CD14-positive monocyte (primary cell): ENCODE results near the gene HERC4. TPM values are rescaled to one million over a fixed set of nuclear protein-coding genes. Genes with fewer than 3 reads are reported as not detected.
"Not testable (repeated sequence)": the region's sequence is repeated elsewhere in the genome, so short reads cannot be mapped to it uniquely, and the experiment has no call there.

Experiments used
- DNase-seq, 3 donors: peaks; one replicate each; pipeline ENCODE4 v3.0.0-alpha.2; 2011 to 2022
- H2AFZ ChIP-seq: 2 replicates; pipeline ENCODE4 v1.6.0; 2012; ENCODE audit warnings: mild to moderate bottlenecking, low read depth, low read length, inconsistent platforms; ENCODE audit not compliant: insufficient read depth, poor library complexity, severe bottlenecking
- H3K27ac ChIP-seq, 2 donors: 1 replicate in 1 of 2; 2 replicates in 1 of 2; pipeline ENCODE4 v1.5.1; 2012 to 2013; ENCODE audit warnings: low read length in 2 of 2, control low read depth in 1 of 2, inconsistent platforms in 1 of 2, low read depth in 1 of 2, mild to moderate bottlenecking in 1 of 2
- H3K27me3 ChIP-seq, 2 donors: one replicate each; pipeline versions ENCODE4 v1.6.0 to v1.6.1; 2011 to 2013; ENCODE audit warnings: low read length in 2 of 2; ENCODE audit not compliant: control insufficient read depth in 2 of 2, insufficient read depth in 2 of 2
- H3K36me3 ChIP-seq, 2 donors: replicated peaks in 1 of 2; 1 replicate in 1 of 2; 2 replicates in 1 of 2; pipeline versions ENCODE4 v1.5.1 to v1.6.1; 2012 to 2013; ENCODE audit warnings: low read length in 2 of 2, control low read depth in 1 of 2, inconsistent platforms in 1 of 2, mild to moderate bottlenecking in 1 of 2; ENCODE audit not compliant: insufficient read depth in 2 of 2, control insufficient read depth in 1 of 2
- H3K4me1 ChIP-seq, 2 donors: 1 replicate in 1 of 2; 2 replicates in 1 of 2; pipeline versions ENCODE4 v1.5.1 to v1.6.1; 2012 to 2013; ENCODE audit warnings: low read length in 2 of 2, control low read depth in 1 of 2, inconsistent platforms in 1 of 2, mild to moderate bottlenecking in 1 of 2, moderate library complexity in 1 of 2; ENCODE audit not compliant: insufficient read depth in 2 of 2, control insufficient read depth in 1 of 2
- H3K4me2 ChIP-seq: replicated peaks from 2 replicates; pipeline ENCODE3; 2012; ENCODE audit warnings: low read length, moderate library complexity, mild to moderate bottlenecking; ENCODE audit not compliant: poor library complexity, severe bottlenecking; ENCODE audit errors: extremely low read depth
- H3K4me3 ChIP-seq, 3 experiments: fragments of 200-600 bp in 1 of 3; sonication (generic) in 1 of 3; replicated peaks in 1 of 3; 1 replicate in 2 of 3; 2 replicates in 1 of 3; pipeline ENCODE4 v1.5.1; 2011 to 2013; ENCODE audit warnings: low read length in 3 of 3, mild to moderate bottlenecking in 3 of 3, control low read depth in 2 of 3, low read depth in 2 of 3, inconsistent platforms in 1 of 3, moderate library complexity in 1 of 3
- H3K79me2 ChIP-seq: 2 replicates; pipeline ENCODE4 v1.6.0; 2012; ENCODE audit warnings: mild to moderate bottlenecking, control low read depth, inconsistent platforms, low read length, moderate library complexity; ENCODE audit not compliant: insufficient read depth
- H3K9ac ChIP-seq: 2 replicates; pipeline ENCODE4 v1.6.0; 2017; ENCODE audit warnings: low read length, mild to moderate bottlenecking; ENCODE audit not compliant: insufficient read depth, poor library complexity, severe bottlenecking
- H3K9me3 ChIP-seq, 2 donors: replicated peaks in 1 of 2; 1 replicate in 1 of 2; 2 replicates in 1 of 2; pipeline versions ENCODE4 v1.5.1 to v1.6.1; 2012 to 2013; ENCODE audit warnings: low read length in 2 of 2, control low read depth in 1 of 2; ENCODE audit not compliant: control insufficient read depth in 1 of 2, insufficient read depth in 1 of 2
- H4K20me1 ChIP-seq: 2 replicates; pipeline ENCODE4 v1.6.0; 2012; ENCODE audit warnings: mild to moderate bottlenecking, low read length, control low read depth, moderate library complexity; ENCODE audit not compliant: insufficient read depth
- H3K27ac Mint-ChIP-seq, 7 donors: one replicate each; pipeline ENCODE4 v1.8.0; 2020; ENCODE audit warnings: mild to moderate bottlenecking in 7 of 7, mixed read lengths in 7 of 7, moderate library complexity in 6 of 7, inconsistent platforms in 2 of 7
- H3K27me3 Mint-ChIP-seq, 3 donors: one replicate each; pipeline ENCODE4 v1.8.0; 2021 to 2022; ENCODE audit warnings: low read depth in 3 of 3, mild to moderate bottlenecking in 3 of 3, mixed read lengths in 3 of 3, moderate library complexity in 3 of 3, inconsistent platforms in 1 of 3
- H3K36me3 Mint-ChIP-seq, 2 donors: one replicate each; pipeline ENCODE4 v1.8.0; 2020; ENCODE audit warnings: mixed read lengths in 2 of 2, inconsistent platforms in 1 of 2, mild to moderate bottlenecking in 1 of 2
- H3K4me1 Mint-ChIP-seq: one replicate; pipeline ENCODE4 v1.8.0; 2020; ENCODE audit warnings: mild to moderate bottlenecking, mixed read lengths
- H3K4me3 Mint-ChIP-seq, 2 donors: one replicate each; pipeline ENCODE4 v1.8.0; 2020; ENCODE audit warnings: mild to moderate bottlenecking in 2 of 2, mixed read lengths in 2 of 2, moderate library complexity in 1 of 2
- H3K9me3 Mint-ChIP-seq, 7 donors: one replicate each; pipeline ENCODE4 v1.8.0; 2020 to 2022; ENCODE audit warnings: mixed read lengths in 7 of 7, mild to moderate bottlenecking in 6 of 7, moderate library complexity in 6 of 7, inconsistent platforms in 2 of 7
- WGBS: methylation state at CpG from one replicate; pipeline ENCODE4 v1.1.5; 2013; ENCODE audit warnings: missing lambda C conversion rate; ENCODE audit not compliant: insufficient coverage; 5-methylcytosine and 5-hydroxymethylcytosine counted together
- intact Hi-C, 2 donors: fragments of 100-400 bp; cut with micrococcal nuclease; formaldehyde crosslinking; loops; one replicate each; pipeline versions ENCODE4 v1.15.0 to v1.15.1; 2023
- polyA plus RNA-seq, 3 donors: library from polyadenylated mRNA; depleted of rRNA in 1 of 3; unstranded in 2 of 3; stranded (reverse) in 1 of 3; fragments of 300-500 nt in 2 of 3; fragments of >200 nt in 1 of 3; fragmentation: Illumina TruSeq in 2 of 3; gene quantifications; 1 replicate in 2 of 3; 2 replicates in 1 of 3; pipeline ENCODE4 v1.2.3, GENCODE V29; 2012 to 2021
- TF ChIP-seq, protein P1 (sequence below): fragments of 200-600 bp; IDR thresholded peaks from one replicate; pipeline ENCODE4 v1.8.0; 2022; ENCODE audit warnings: antibody characterized with exemption, mild to moderate bottlenecking

Gene HERC4
- polyA plus RNA-seq, 3 donors = 10.7 to 17.5 (median 14.3) TPM

DNA sequence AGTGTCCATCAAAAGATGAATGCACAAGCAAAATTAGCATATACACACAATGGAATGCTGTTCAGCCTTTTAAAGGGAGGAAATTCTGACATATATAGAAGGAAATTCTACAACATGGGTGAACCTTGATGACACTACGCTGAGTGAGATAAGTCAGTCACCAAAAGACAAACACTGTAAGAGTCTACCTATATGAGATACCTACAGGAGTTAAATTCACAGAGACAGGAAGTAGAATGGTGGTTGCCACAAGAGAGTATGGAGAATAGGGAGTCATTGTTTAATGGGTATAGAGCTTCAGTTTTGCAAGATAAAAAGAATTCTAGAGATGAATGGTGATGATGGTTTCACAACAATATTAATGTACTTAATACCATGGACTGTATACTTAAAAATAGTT, 51.8 kb downstream of the HERC4 start:
- Mint-ChIP-seq H3K27ac (peak overlapping the region in 1 of 7 donors; percentile 0), H3K27me3 (peaks cover 0 to 2% (median 0%) of the 10 kb centered on the region in 3 donors), H3K4me3 (no peak overlapping the region), H3K36me3 (peaks cover 60 to 72% of the 10 kb centered on the region in 2 donors), H3K4me1 (no peaks in the 10 kb centered on the region), H3K9me3 (peaks cover 0 to 11% (median 8%) of the 10 kb centered on the region in 7 donors)
- H3K4me2 ChIP-seq = no peak overlapping the region
- peaks cover 58 to 88% of the 10 kb centered on the region in 2 donors for H3K36me3 ChIP-seq
- no peaks in the 10 kb centered on the region for H3K79me2 ChIP-seq
- no peak for DNase-seq
- H3K4me3 ChIP-seq = no peak overlapping the region
- H3K27ac ChIP-seq = no peak overlapping the region
- TF ChIP-seq, protein P1, sequence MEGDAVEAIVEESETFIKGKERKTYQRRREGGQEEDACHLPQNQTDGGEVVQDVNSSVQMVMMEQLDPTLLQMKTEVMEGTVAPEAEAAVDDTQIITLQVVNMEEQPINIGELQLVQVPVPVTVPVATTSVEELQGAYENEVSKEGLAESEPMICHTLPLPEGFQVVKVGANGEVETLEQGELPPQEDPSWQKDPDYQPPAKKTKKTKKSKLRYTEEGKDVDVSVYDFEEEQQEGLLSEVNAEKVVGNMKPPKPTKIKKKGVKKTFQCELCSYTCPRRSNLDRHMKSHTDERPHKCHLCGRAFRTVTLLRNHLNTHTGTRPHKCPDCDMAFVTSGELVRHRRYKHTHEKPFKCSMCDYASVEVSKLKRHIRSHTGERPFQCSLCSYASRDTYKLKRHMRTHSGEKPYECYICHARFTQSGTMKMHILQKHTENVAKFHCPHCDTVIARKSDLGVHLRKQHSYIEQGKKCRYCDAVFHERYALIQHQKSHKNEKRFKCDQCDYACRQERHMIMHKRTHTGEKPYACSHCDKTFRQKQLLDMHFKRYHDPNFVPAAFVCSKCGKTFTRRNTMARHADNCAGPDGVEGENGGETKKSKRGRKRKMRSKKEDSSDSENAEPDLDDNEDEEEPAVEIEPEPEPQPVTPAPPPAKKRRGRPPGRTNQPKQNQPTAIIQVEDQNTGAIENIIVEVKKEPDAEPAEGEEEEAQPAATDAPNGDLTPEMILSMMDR = no peak
- H3K4me1 ChIP-seq = no peaks in the 10 kb centered on the region
- intact Hi-C loops = no loop called here
- H4K20me1 ChIP-seq = no peaks in the 10 kb centered on the region
- no peak overlapping the region for H3K9ac ChIP-seq
- WGBS = no CpG with 5 or more reads among the region's 1 CpG
- H2AFZ ChIP-seq = no peak overlapping the region
- H3K27me3 ChIP-seq = no peaks in the 10 kb centered on the region
- H3K9me3 ChIP-seq = peaks cover 3 to 5% of the 10 kb centered on the region in 2 donors

DNA sequence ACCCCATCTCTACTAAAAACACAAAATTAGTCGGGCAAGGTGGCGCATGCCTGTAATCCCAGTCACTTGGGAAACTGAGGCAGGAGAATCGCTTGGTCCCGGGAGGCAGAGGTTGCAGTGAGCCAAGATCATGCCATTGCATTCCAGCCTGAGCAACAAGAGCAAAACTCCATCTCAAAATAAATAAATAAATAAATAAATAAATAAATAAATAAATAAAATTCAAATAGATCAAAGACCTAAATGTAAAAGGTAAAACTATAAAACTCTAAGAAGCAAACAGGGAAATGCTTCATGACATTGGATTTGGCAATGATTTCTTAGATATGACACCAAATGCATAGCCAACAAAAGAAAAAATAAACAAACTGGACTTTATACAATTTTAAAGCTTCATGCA, 52.8 kb downstream of the HERC4 start:
- H3K9me3 Mint-ChIP-seq = peaks cover 0 to 11% (median 8%) of the 10 kb centered on the region in 7 donors
- H3K4me2 ChIP-seq, H3K4me3 Mint-ChIP-seq, H4K20me1 ChIP-seq, H3K4me1 ChIP-seq, H3K4me1 Mint-ChIP-seq, H3K9ac ChIP-seq, H3K27me3 ChIP-seq, H3K27ac Mint-ChIP-seq, H2AFZ ChIP-seq, H3K4me3 ChIP-seq, intact Hi-C loops, DNase-seq, H3K27me3 Mint-ChIP-seq, H3K79me2 ChIP-seq, H3K27ac ChIP-seq, H3K9me3 ChIP-seq: not testable (repeated sequence)
- no CpG with 5 or more reads among the region's 4 CpGs for WGBS
- H3K36me3 ChIP-seq = peaks cover 51 to 82% of the 10 kb centered on the region in 2 donors
- H3K36me3 Mint-ChIP-seq = peaks cover 58 to 68% of the 10 kb centered on the region in 2 donors

DNA sequence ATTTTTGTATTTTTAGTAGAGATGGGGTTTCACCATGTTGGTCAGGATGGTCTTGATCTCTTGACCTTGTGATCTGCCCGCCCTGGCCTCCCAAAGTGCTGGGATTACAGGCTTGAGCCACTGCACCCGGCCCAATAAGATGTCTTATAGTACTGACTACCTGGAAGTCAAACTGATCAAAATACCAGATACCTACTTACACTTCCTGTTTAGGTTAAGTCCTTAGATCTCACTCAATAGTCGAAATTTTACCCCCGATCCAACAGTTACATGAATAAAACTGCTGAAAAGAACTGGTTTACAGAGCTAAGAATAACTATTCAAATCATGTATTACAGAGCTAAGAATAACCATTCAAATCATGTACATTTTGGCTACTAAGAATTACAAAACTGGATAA, 58.6 kb downstream of the HERC4 start:
- H3K9me3 ChIP-seq, intact Hi-C loops, H3K4me3 Mint-ChIP-seq, H3K4me1 ChIP-seq, H3K4me3 ChIP-seq, H3K9ac ChIP-seq, H2AFZ ChIP-seq, H3K27ac ChIP-seq, H3K4me1 Mint-ChIP-seq, H4K20me1 ChIP-seq, H3K4me2 ChIP-seq, H3K27me3 Mint-ChIP-seq, H3K27me3 ChIP-seq, H3K79me2 ChIP-seq, DNase-seq, H3K9me3 Mint-ChIP-seq: not testable (repeated sequence)
- peak overlapping the region in 2 of 7 donors; percentile 12 to 38 for H3K27ac Mint-ChIP-seq
- H3K36me3 Mint-ChIP-seq = peaks cover 48 to 52% of the 10 kb centered on the region in 2 donors
- WGBS = no CpG with 5 or more reads among the region's 4 CpGs
- H3K36me3 ChIP-seq = peaks cover 35 to 64% of the 10 kb centered on the region in 2 donors
